NCI-H1694 (cell line): Measurements from ENCODE around the gene UNC13D.
"Not testable (repeated sequence)": the region's sequence is repeated elsewhere in the genome, so short reads cannot be mapped to it uniquely, and the experiment has no call there.

Experiments used
- DNase-seq: peaks from one replicate; lab custom pipeline; 2025; lab: John Stamatoyannopoulos, UW

UNC13D gene

DNA sequence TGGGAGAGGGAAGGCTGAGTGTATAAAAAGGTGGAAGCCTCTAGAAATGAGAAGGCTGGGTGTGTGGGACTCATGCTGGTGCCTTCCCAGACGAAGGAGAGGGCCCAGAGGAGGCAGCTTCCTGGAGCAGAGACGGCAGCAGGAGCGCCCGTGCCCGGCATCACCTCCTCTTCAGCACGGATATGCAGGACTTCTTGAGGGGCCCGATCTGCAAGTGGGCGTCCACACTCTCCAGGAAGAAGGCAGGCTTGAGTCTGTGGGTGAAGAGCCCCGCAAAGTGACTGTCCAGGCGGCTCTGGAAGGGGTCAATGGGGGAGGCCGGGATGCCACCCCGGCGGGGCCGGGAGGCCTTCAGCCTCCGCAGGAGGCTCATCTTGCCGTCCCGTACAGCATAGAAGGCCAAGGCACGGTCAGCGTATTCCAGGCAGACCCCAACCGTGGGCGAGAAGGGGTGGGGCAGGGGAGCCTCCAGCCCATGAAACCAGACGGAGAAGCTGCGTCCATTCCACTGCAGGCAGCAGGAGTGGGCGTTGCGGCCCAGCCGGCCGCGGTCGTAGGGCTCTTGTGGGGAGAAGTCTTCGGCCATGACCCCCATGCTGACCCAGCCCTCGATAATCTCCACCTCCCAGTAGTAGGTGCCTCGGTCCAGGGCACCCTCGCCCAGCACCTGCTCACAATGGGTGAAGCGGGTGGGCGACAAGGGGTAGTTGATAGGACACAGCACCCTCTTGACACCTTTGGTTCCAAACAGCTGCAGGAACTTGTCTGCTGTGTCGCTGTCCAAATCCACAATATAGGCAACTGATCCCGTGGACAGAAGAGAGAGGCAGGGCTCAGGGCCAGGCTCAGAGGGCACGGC lies 30.3 kb upstream of the UNC13D start:
- DNase-seq, result no peak

- no peak for DNase-seq
These were observed 29.6 kb upstream of the UNC13D start for GRCh38 chr17:75873587-75874322.

- no peak for DNase-seq
These were observed 28.5 kb upstream of the UNC13D start for GRCh38 chr17:75872434-75873351.

- DNase-seq, result not testable (repeated sequence)
These were observed 26.0 kb upstream of the UNC13D start for GRCh38 chr17:75870228-75870627.

DNA sequence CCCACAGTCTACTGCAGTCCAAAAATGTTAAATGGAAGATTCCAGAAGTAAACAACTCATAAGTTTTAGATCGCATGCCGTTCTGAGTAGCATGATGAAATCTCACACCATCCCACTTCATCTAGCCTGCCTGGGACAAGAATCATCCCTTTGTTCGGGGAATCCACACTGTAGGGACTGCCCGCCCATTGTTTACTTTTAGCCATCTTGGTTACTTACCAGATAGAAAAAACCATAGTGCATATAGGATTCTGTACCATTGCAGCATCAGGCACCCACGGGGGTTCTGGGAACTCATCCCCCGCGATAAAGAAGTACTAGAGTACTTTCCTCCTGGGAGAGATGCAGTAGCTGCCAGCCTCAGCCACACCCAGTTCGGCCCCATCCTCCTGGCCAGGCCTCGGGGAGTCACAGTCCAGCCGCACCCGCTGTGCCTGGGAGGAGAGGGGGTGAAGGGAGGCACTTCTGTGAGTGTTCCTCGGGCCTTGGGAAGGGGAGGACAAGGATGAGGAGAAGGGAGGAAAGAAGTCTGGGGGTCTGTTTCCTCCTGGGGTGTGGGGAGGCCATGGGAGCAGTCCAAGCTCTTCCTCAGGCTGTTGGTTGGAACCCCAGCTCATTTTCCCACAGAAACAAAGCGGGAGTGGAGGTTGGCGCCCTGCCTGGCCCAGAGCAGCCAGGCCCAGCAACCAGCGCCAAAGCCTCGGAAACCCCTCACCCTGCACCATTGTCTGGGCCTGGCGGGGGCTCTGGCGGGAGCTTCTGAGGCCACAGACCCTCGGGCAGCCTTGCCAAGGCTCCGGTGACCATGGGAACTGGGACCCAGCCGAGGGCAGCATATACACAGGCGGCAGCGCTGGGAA lies 25.3 kb upstream of the UNC13D start:
- DNase-seq, result no peak

DNA sequence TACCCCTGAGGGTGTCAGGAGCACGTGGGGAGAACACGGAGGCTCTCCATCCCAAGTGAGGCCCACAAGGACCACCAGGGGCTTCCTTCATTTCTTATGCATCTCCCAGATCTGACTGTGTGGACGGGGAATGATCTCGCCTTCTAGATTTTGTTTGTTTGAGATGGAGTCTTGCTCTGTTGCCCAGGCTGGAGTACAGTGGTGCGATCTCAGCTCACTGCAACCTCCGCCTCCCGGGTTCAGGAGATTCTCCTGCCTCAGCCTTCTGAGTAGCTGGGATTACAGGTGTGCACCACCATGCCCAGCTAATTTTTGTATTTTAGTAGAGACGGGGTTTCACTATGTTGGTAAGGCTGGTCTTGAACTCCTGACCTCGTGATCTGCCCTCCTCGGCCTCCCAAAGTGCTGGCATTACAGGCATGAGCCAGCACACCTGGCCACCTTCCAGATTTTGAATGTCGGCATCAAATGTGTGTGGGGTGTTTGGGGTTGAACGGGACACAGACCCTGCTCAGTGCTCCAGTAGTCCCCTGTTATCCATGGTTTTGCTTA lies 24.6 kb upstream of the UNC13D start:
- not testable (repeated sequence) for DNase-seq

DNA sequence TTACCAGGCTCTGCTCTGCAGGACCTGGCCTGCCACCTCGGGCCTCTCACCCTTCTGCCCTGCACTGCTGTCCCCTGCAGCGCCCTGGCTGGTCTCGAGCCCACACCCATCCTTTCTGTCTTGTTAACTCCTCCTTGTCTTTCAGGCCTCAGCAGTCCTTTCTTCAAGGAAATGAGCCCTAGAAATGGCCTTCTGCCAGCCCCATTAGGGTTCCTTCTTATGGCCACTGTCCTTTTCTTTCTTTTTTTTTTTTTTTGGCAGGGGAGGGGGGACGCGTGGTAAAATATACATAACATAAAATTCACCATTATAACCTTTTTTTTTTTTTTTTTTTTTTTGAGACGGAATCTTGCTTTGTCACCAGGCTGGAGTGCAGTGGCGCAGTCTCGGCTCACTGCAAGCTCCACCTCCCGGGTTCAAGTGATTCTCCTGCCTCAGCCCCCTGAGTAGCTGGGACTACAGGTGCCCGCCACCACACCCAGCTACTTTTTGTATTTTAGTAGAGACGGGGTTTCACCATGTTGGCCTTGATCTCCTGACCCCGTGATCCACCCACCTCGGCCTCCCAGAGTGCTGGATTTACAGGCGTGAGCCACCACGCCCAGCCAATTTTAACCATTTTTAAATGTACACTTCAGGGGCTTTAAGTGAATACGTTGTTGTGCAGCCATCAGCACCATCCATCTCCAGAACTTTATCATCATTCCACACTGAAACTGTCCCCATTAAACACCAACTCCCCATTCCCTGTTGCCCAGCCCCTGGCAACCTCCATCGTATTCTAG lies 21.4 kb upstream of the UNC13D start:
- DNase-seq, result not testable (repeated sequence)

GRCh38 chr17:75864887-75865286 lies 20.7 kb upstream of the UNC13D start:
- not testable (repeated sequence) for DNase-seq

GRCh38 chr17:75864448-75864871 lies 20.3 kb upstream of the UNC13D start:
- DNase-seq, result no peak

DNA sequence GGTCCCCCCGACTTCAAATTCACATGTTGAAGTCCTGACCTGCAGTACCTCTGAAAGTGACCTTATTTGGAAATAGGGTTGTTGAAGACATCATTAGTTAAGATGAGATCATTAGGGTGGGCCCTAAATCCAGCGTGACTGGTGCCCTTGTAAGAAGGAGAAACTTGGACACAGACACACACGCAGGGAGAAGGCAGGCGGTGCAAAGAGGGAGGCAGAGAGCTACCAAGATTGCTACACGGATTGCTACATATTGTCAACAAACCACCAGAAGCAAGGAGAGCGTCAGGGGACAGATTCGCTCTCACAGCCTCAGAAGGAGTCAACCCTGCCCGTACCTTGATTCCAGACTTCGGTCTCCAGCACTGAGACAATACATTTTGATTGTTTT lies 17.7 kb upstream of the UNC13D start:
- DNase-seq, result no peak

GRCh38 chr17:75859358-75859757 lies 15.2 kb upstream of the UNC13D start:
- not testable (repeated sequence) for DNase-seq

- no peak for DNase-seq
These were observed 12.0 kb upstream of the UNC13D start for GRCh38 chr17:75856062-75856756.

GRCh38 chr17:75855310-75856061 lies 11.3 kb upstream of the UNC13D start, which contains the start of gene WBP2:
Gene WBP2 (minus strand): TSS chr17:75855335. CDS start chr17:75855297, 38 bp downstream.
- peak; percentile 100 for DNase-seq

DNA sequence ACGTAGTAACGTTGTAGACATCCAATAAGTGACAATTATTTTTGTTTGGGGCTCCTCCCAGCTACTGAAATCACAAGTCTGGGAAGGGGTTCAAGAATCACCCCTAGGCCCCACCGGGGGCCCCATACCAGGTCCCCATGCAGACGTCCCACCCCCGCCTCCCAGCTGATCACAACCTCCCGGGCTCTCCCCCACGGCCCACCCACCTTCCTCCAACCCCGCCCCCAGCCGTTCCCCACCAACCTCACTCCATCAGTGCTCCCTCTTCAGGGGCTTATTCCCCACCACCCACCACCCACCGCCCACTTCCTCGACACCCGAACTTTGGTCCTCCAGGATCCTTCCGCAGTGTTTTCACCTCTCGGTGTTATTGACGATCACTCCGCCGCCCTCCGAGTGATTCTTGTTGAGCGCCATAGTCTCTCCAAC lies 10.7 kb upstream of the UNC13D start:
- DNase-seq, result no peak

- DNase-seq, result no peak
These were observed 10.0 kb upstream of the UNC13D start for GRCh38 chr17:75854101-75854748.

GRCh38 chr17:75853433-75853832 lies 9.2 kb upstream of the UNC13D start:
- DNase-seq, result no peak

DNA sequence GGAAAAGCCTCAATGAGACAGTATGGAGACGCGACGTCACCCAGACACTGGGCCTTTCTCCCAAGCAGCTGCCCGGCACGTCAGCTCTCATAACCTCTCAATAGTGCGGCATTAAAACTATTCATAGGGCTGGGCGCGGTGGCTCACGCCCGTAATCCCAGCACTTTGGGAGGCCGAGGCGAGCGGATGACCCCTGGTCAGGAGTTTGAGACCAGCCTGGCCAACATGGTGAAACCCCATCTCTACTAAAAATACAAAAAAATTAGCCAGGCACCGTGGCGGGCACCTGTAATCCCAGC lies 7.4 kb upstream of the UNC13D start:
- DNase-seq, result not testable (repeated sequence)
